ENCODE results near the gene TECTB. TPM values are rescaled to one million over a fixed set of nuclear protein-coding genes. Genes with fewer than 3 reads are reported as not detected.

Gene TECTB
- polyA plus RNA-seq, 1 experiment = 0.02 TPM

- CTCF ChIA-PET = no interaction called here
Observed at GRCh38 chr10:112269266-112269665, 13.9 kb upstream of the TECTB start.

GRCh38 chr10:112271982-112272381, 11.2 kb upstream of the TECTB start:
- H3K36me3 ChIP-seq (ENCODE audit: control insufficient read depth, insufficient read depth, low read length) = no peaks in the 10 kb centered on the region
- no peak for TF ChIP-seq CTCF (IDR thresholded peaks at IDR 0.05; ENCODE audit: insufficient read depth, low read depth, low read length)
- DNase-seq (ENCODE audit: low read depth) = no peak
- ChIA-PET POLR2A (no interaction called here), CTCF (interaction anchor here (1.0 to 1.5 kb wide), 2 partner anchors 10 to 23 kb away, joined by 3 read pairs; no protein-coding TSS in a partner anchor)
- H3K4me3 ChIP-seq (ENCODE audit: low read depth, low read length) = no peak overlapping the region
- no peaks in the 10 kb centered on the region for H3K27me3 ChIP-seq (ENCODE audit: control insufficient read depth, insufficient read depth, low read length)

More at GRCh38 chr10:112269266-112269665, 13.9 kb upstream of the TECTB start:
- Histone ChIP-seq H3K4me3 (ENCODE audit: low read depth, low read length) (no peak overlapping the region), H3K27me3 (ENCODE audit: control insufficient read depth, insufficient read depth, low read length) (no peaks in the 10 kb centered on the region), H3K36me3 (ENCODE audit: control insufficient read depth, insufficient read depth, low read length) (no peaks in the 10 kb centered on the region)
- no peak for TF ChIP-seq CTCF (IDR thresholded peaks at IDR 0.05; ENCODE audit: insufficient read depth, low read depth, low read length)
- no peak for DNase-seq (ENCODE audit: low read depth)
- POLR2A ChIA-PET = no interaction called here

- no peaks in the 10 kb centered on the region for H3K27me3 ChIP-seq (ENCODE audit: control insufficient read depth, insufficient read depth, low read length)
- DNase-seq (ENCODE audit: low read depth) = no peak
- POLR2A ChIA-PET = no interaction called here
- H3K36me3 ChIP-seq (ENCODE audit: control insufficient read depth, insufficient read depth, low read length) = no peaks in the 10 kb centered on the region
- CTCF ChIA-PET = interaction anchor here (0.6 kb wide), 1 partner anchor 1664 kb away, joined by 3 read pairs; no protein-coding TSS in a partner anchor
- no peak overlapping the region for H3K4me3 ChIP-seq (ENCODE audit: low read depth, low read length)
- no peak for TF ChIP-seq CTCF (IDR thresholded peaks at IDR 0.05; ENCODE audit: insufficient read depth, low read depth, low read length)
Observed at GRCh38 chr10:112274831-112275230, 8.4 kb upstream of the TECTB start.

GRCh38 chr10:112275512-112276245, 7.5 kb upstream of the TECTB start:
- POLR2A ChIA-PET = no interaction called here
- Histone ChIP-seq H3K4me3 (ENCODE audit: low read depth, low read length) (no peak overlapping the region), H3K27me3 (ENCODE audit: control insufficient read depth, insufficient read depth, low read length) (no peaks in the 10 kb centered on the region), H3K36me3 (ENCODE audit: control insufficient read depth, insufficient read depth, low read length) (no peaks in the 10 kb centered on the region)
- no peak for DNase-seq (ENCODE audit: low read depth)
- no peak for TF ChIP-seq CTCF (IDR thresholded peaks at IDR 0.05; ENCODE audit: insufficient read depth, low read depth, low read length)
- CTCF ChIA-PET = interaction anchor here (0.8 kb wide), 1 partner anchor 18 kb away, joined by 4 read pairs; no protein-coding TSS in a partner anchor

- H3K27me3 ChIP-seq (ENCODE audit: control insufficient read depth, insufficient read depth, low read length) = no peaks in the 10 kb centered on the region
- no peak for TF ChIP-seq CTCF (IDR thresholded peaks at IDR 0.05; ENCODE audit: insufficient read depth, low read depth, low read length)
- H3K4me3 ChIP-seq (ENCODE audit: low read depth, low read length) = no peak overlapping the region
- no peak for DNase-seq (ENCODE audit: low read depth)
- POLR2A ChIA-PET = no interaction called here
- no peaks in the 10 kb centered on the region for H3K36me3 ChIP-seq (ENCODE audit: control insufficient read depth, insufficient read depth, low read length)
- CTCF ChIA-PET = no interaction called here
Observed at GRCh38 chr10:112278871-112279270, 4.3 kb upstream of the TECTB start.
